Parathyroid adenoma (tissue), 2 donors: Measurements from ENCODE around the gene OPCML.

Experiments used
- H2AFZ ChIP-seq: fragments of 300-600 bp; sonication (generic); one replicate; pipeline ENCODE4 v1.7.0; 2017; ENCODE audit warnings: antibody characterized with exemption, mild to moderate bottlenecking
- H3K27ac ChIP-seq: fragments of 300-600 bp; sonication (generic); one replicate; pipeline ENCODE4 v1.7.0; 2017
- H3K27me3 ChIP-seq: fragments of 300-600 bp; sonication (generic); one replicate; pipeline ENCODE4 v1.7.0; 2017; ENCODE audit warnings: low read length; ENCODE audit not compliant: control insufficient read depth, insufficient read depth
- H3K36me3 ChIP-seq: fragments of 300-600 bp; sonication (generic); one replicate; pipeline ENCODE4 v1.7.0; 2017; ENCODE audit warnings: low read length; ENCODE audit not compliant: control insufficient read depth, insufficient read depth
- H3K4me1 ChIP-seq: fragments of 300-600 bp; sonication (generic); one replicate; pipeline ENCODE4 v1.7.0; 2017; ENCODE audit warnings: control low read depth
- H3K4me2 ChIP-seq: fragments of 300-600 bp; sonication (generic); one replicate; pipeline ENCODE4 v1.7.0; 2017; ENCODE audit warnings: low read length
- H3K4me3 ChIP-seq: fragments of 300-600 bp; sonication (generic); one replicate; pipeline ENCODE4 v1.7.0; 2017; ENCODE audit warnings: low read depth, low read length
- H3K79me2 ChIP-seq: fragments of 300-600 bp; sonication (generic); one replicate; pipeline ENCODE4 v1.7.0; 2017; ENCODE audit warnings: control low read depth
- H3K9ac ChIP-seq: fragments of 300-600 bp; sonication (generic); one replicate; pipeline ENCODE4 v1.7.0; 2017; ENCODE audit warnings: mild to moderate bottlenecking
- H3K9me3 ChIP-seq: fragments of 300-600 bp; sonication (generic); one replicate; pipeline ENCODE4 v1.7.0; 2017; ENCODE audit warnings: low read length; ENCODE audit not compliant: control insufficient read depth
- CTCF ChIP-seq: fragments of 300-600 bp; sonication (generic); IDR thresholded peaks from one replicate; pipeline ENCODE4 v1.7.0; 2017; ENCODE audit warnings: antibody characterized with exemption, mild to moderate bottlenecking
- donor health status: primary hyperparathyroidism.

Gene OPCML

GRCh38 chr11:133408402-133408801, 123.9 kb downstream of the OPCML start:
- TF ChIP-seq CTCF, result no peak
- H3K27ac ChIP-seq, result no peak overlapping the region
- no peaks in the 10 kb centered on the region for H3K9me3 ChIP-seq
- no peak overlapping the region for H2AFZ ChIP-seq
- no peaks in the 10 kb centered on the region for H3K79me2 ChIP-seq
- no peaks in the 10 kb centered on the region for H3K27me3 ChIP-seq
- no peaks in the 10 kb centered on the region for H3K4me1 ChIP-seq
- no peaks in the 10 kb centered on the region for H3K36me3 ChIP-seq
- H3K9ac ChIP-seq, result no peak overlapping the region
- no peak overlapping the region for H3K4me2 ChIP-seq
- H3K4me3 ChIP-seq, result no peak overlapping the region

- Histone ChIP-seq H3K4me2 (no peak overlapping the region), H3K79me2 (no peaks in the 10 kb centered on the region), H3K9ac (no peak overlapping the region), H3K36me3 (no peaks in the 10 kb centered on the region), H2AFZ (no peak overlapping the region), H3K4me1 (no peaks in the 10 kb centered on the region), H3K9me3 (no peaks in the 10 kb centered on the region), H3K27me3 (no peaks in the 10 kb centered on the region), H3K4me3 (no peak overlapping the region), H3K27ac (no peak overlapping the region)
- TF ChIP-seq CTCF, result no peak
Measured at GRCh38 chr11:133406489-133406888, 125.8 kb downstream of the OPCML start.

- Histone ChIP-seq H3K4me2 (no peak overlapping the region), H3K79me2 (no peaks in the 10 kb centered on the region), H3K27ac (no peak overlapping the region), H3K9me3 (no peaks in the 10 kb centered on the region), H3K9ac (no peak overlapping the region), H3K36me3 (no peaks in the 10 kb centered on the region), H3K4me3 (no peak overlapping the region), H2AFZ (no peak overlapping the region), H3K4me1 (no peaks in the 10 kb centered on the region), H3K27me3 (no peaks in the 10 kb centered on the region)
- no peak for TF ChIP-seq CTCF
Measured at GRCh38 chr11:133403900-133404299, 128.4 kb downstream of the OPCML start.

GRCh38 chr11:133402551-133402950, 129.8 kb downstream of the OPCML start:
- H3K4me2 ChIP-seq, result no peak overlapping the region
- TF ChIP-seq CTCF, result no peak
- H3K27me3 ChIP-seq, result no peaks in the 10 kb centered on the region
- no peak overlapping the region for H2AFZ ChIP-seq
- H3K4me3 ChIP-seq, result no peak overlapping the region
- H3K9ac ChIP-seq, result no peak overlapping the region
- H3K36me3 ChIP-seq, result no peaks in the 10 kb centered on the region
- H3K27ac ChIP-seq, result no peak overlapping the region
- no peaks in the 10 kb centered on the region for H3K79me2 ChIP-seq
- H3K4me1 ChIP-seq, result no peaks in the 10 kb centered on the region
- no peaks in the 10 kb centered on the region for H3K9me3 ChIP-seq

- no peaks in the 10 kb centered on the region for H3K79me2 ChIP-seq
- no peaks in the 10 kb centered on the region for H3K4me1 ChIP-seq
- no peaks in the 10 kb centered on the region for H3K27me3 ChIP-seq
- no peak overlapping the region for H3K27ac ChIP-seq
- no peaks in the 10 kb centered on the region for H3K36me3 ChIP-seq
- TF ChIP-seq CTCF, result no peak
- no peaks in the 10 kb centered on the region for H3K9me3 ChIP-seq
- no peak overlapping the region for H3K4me2 ChIP-seq
- H3K9ac ChIP-seq, result no peak overlapping the region
- no peak overlapping the region for H2AFZ ChIP-seq
- no peak overlapping the region for H3K4me3 ChIP-seq
Measured at GRCh38 chr11:133399855-133400625, 132.3 kb downstream of the OPCML start.
